IMR-90 (cell line): ENCODE measurements around the gene ZNF282. TPM values are rescaled to one million over a fixed set of nuclear protein-coding genes. Genes with fewer than 3 reads are reported as not detected.

Experiments used
- ATAC-seq: fragments of 200-7000 bp; cut with Tn5 transposase; 2 replicates; pipeline ENCODE4 v1.9.1; 2020; ENCODE audit warnings: low read depth, mild to moderate bottlenecking, moderate library complexity
- BruUV-seq: library from RNA; stranded (reverse); fragments of 400-500 nt; replicated peaks from 2 replicates; lab custom pipeline; 2021; lab: Mats Ljungman, UMichigan
- CTCF ChIA-PET: fragments of 300-600 bp; formaldehyde crosslinking; extraction: SDS; loops from one replicate; lab custom pipeline; 2021; ENCODE audit warnings: antibody characterized with exemption; lab: Yijun Ruan, JAX
- POLR2A ChIA-PET: fragments of 300-600 bp; sonication (Branson Sonifier 250); formaldehyde crosslinking; loops from one replicate; lab custom pipeline; 2022; ENCODE audit warnings: antibody characterized with exemption; ENCODE audit not compliant: unreplicated experiment; lab: Charles Lee
- DNase-seq: peaks from one replicate; pipeline ENCODE4 v3.0.0; 2013
- H2AFZ ChIP-seq: replicated peaks from 2 replicates; pipeline ENCODE3; 2013; ENCODE audit warnings: low read length, mild to moderate bottlenecking; ENCODE audit not compliant: poor library complexity
- H2AK5ac ChIP-seq: 2 replicates; pipeline ENCODE4 v1.6.1; 2013; ENCODE audit warnings: low read depth, low read length, inconsistent platforms
- H2AK9ac ChIP-seq: replicated peaks from 2 replicates; pipeline ENCODE3; 2013; ENCODE audit warnings: mild to moderate bottlenecking, low read depth, low read length, moderate library complexity; ENCODE audit not compliant: poor library complexity
- H2BK120ac ChIP-seq: 2 replicates; pipeline ENCODE4 v1.6.1; 2013; ENCODE audit warnings: low read depth, low read length, inconsistent platforms
- H2BK15ac ChIP-seq: 3 replicates; pipeline ENCODE4 v1.6.1; 2013; ENCODE audit warnings: low read depth, low read length, inconsistent platforms
- H2BK20ac ChIP-seq: 2 replicates; pipeline ENCODE4 v1.6.1; 2013; ENCODE audit warnings: low read depth, mild to moderate bottlenecking, inconsistent platforms, low read length, moderate library complexity
- H2BK5ac ChIP-seq: 2 replicates; pipeline ENCODE4 v1.6.1; 2013; ENCODE audit warnings: mild to moderate bottlenecking, low read depth, low read length, inconsistent platforms; ENCODE audit not compliant: poor library complexity, severe bottlenecking
- H3K14ac ChIP-seq: replicated peaks from 2 replicates; pipeline ENCODE4 v1.6.1; 2013; ENCODE audit warnings: low read depth, low read length, inconsistent platforms
- H3K18ac ChIP-seq: 2 replicates; pipeline ENCODE4 v1.6.1; 2013; ENCODE audit warnings: low read depth, low read length, control low read depth
- H3K23ac ChIP-seq: 2 replicates; pipeline ENCODE4 v1.6.1; 2013; ENCODE audit warnings: low read depth, low read length, inconsistent platforms
- H3K27ac ChIP-seq: 2 replicates; pipeline ENCODE4 v1.5.1; 2013; ENCODE audit warnings: mild to moderate bottlenecking, control low read depth, low read length; ENCODE audit not compliant: insufficient read depth
- H3K27me3 ChIP-seq: 2 replicates; pipeline ENCODE4 v1.6.1; 2013; ENCODE audit warnings: low read length; ENCODE audit not compliant: control insufficient read depth, insufficient read depth
- H3K36me3 ChIP-seq: 2 replicates; pipeline ENCODE4 v1.6.1; 2013; ENCODE audit warnings: low read length, mixed read lengths; ENCODE audit not compliant: control insufficient read depth, insufficient read depth
- H3K4ac ChIP-seq: 2 replicates; pipeline ENCODE4 v1.6.1; 2013; ENCODE audit warnings: low read depth, low read length, inconsistent platforms
- H3K4me1 ChIP-seq: 2 replicates; pipeline ENCODE4 v1.6.1; 2013; ENCODE audit warnings: low read length, mixed read lengths; ENCODE audit not compliant: control insufficient read depth, insufficient read depth
- H3K4me2 ChIP-seq: 2 replicates; pipeline ENCODE4 v1.6.1; 2013; ENCODE audit warnings: low read depth, mild to moderate bottlenecking, control low read depth, low read length, moderate library complexity
- H3K4me3 ChIP-seq: 2 replicates; pipeline ENCODE4 v1.5.1; 2013; ENCODE audit warnings: low read depth, mild to moderate bottlenecking, control low read depth, low read length, moderate library complexity; ENCODE audit not compliant: insufficient read depth
- H3K56ac ChIP-seq: 2 replicates; pipeline ENCODE4 v1.6.1; 2013; ENCODE audit warnings: low read length, inconsistent platforms; ENCODE audit not compliant: insufficient read depth; ENCODE audit errors: extremely low read depth
- H3K79me1 ChIP-seq, 2 experiments: 2 replicates each; pipeline ENCODE4 v1.6.1; 2013; ENCODE audit warnings: low read length in 2 of 2, inconsistent platforms in 1 of 2, low read depth in 1 of 2
- H3K9ac ChIP-seq: 2 replicates; pipeline ENCODE4 v1.6.1; 2013; ENCODE audit warnings: low read depth, low read length, control low read depth
- H3K9me1 ChIP-seq: 2 replicates; pipeline ENCODE4 v1.6.1; 2013; ENCODE audit warnings: low read length, inconsistent platforms; ENCODE audit not compliant: insufficient read depth
- H3K9me3 ChIP-seq: 2 replicates; pipeline ENCODE4 v1.6.1; 2013; ENCODE audit warnings: low read length; ENCODE audit not compliant: control insufficient read depth, insufficient read depth
- H4K20me1 ChIP-seq: 2 replicates; pipeline ENCODE4 v1.6.1; 2013; ENCODE audit warnings: low read length, inconsistent platforms; ENCODE audit not compliant: insufficient read depth
- H4K5ac ChIP-seq: 2 replicates; pipeline ENCODE4 v1.6.1; 2013; ENCODE audit warnings: mild to moderate bottlenecking, low read depth, low read length, control low read depth
- H4K8ac ChIP-seq, 2 experiments: 2 replicates each; pipeline ENCODE4 v1.6.1; 2013; ENCODE audit warnings: low read depth in 2 of 2, low read length in 2 of 2, control low read depth in 1 of 2, inconsistent platforms in 1 of 2
- H4K91ac ChIP-seq: 2 replicates; pipeline ENCODE4 v1.6.1; 2013; ENCODE audit warnings: low read depth, low read length, inconsistent platforms; ENCODE audit not compliant: insufficient read depth
- BHLHE40 ChIP-seq: fragments of 150-350 bp; IDR thresholded peaks from 2 replicates; pipeline ENCODE4 v1.6.1; 2016; ENCODE audit warnings: mild to moderate bottlenecking, low read depth, low read length
- CEBPB ChIP-seq: IDR thresholded peaks from 2 replicates; pipeline ENCODE4 v1.6.1; 2012; ENCODE audit warnings: low read depth, low read length, improper control_type of control experiment
- CHD1 ChIP-seq: IDR thresholded peaks from 2 replicates; pipeline ENCODE4 v1.6.1; 2012; ENCODE audit warnings: low read depth, low read length, improper control_type of control experiment
- FOS ChIP-seq: fragments of 150-350 bp; IDR thresholded peaks from 2 replicates; pipeline ENCODE4 v1.6.1; 2016; ENCODE audit warnings: low read depth, low read length
- MAFK ChIP-seq: IDR thresholded peaks from 2 replicates; pipeline ENCODE4 v1.6.1; 2012; ENCODE audit warnings: low read depth, low read length, improper control_type of control experiment
- MAZ ChIP-seq: IDR thresholded peaks from 2 replicates; pipeline ENCODE4 v1.6.1; 2012; ENCODE audit warnings: low read depth, mild to moderate bottlenecking, low read length, improper control_type of control experiment, moderate library complexity, borderline replicate concordance
- MXI1 ChIP-seq: IDR thresholded peaks from 2 replicates; pipeline ENCODE4 v1.6.1; 2012; ENCODE audit warnings: low read depth, mild to moderate bottlenecking, low read length, moderate library complexity, borderline replicate concordance
- NFE2L2 ChIP-seq: fragments of 150-350 bp; IDR thresholded peaks from 2 replicates; pipeline ENCODE4 v1.6.1; 2016; ENCODE audit warnings: low read depth, mild to moderate bottlenecking, low read length
- POLR2A ChIP-seq: IDR thresholded peaks from 2 replicates; pipeline ENCODE4 v1.6.1; 2012; ENCODE audit warnings: mild to moderate bottlenecking, low read depth, low read length
- RAD21 ChIP-seq: IDR thresholded peaks from 2 replicates; pipeline ENCODE4 v1.6.1; 2012; ENCODE audit warnings: low read length, improper control_type of control experiment
- RCOR1 ChIP-seq: IDR thresholded peaks from 2 replicates; pipeline ENCODE4 v1.6.1; 2012; ENCODE audit warnings: mild to moderate bottlenecking, low read length, improper control_type of control experiment; ENCODE audit not compliant: insufficient replicate concordance
- RFX5 ChIP-seq: IDR thresholded peaks from 2 replicates; pipeline ENCODE4 v1.8.0; 2012; ENCODE audit warnings: low read depth, mild to moderate bottlenecking, low read length, moderate library complexity
- SMC3 ChIP-seq: fragments of 150-350 bp; IDR thresholded peaks from 2 replicates; pipeline ENCODE4 v1.6.1; 2016; ENCODE audit warnings: low read depth, mild to moderate bottlenecking, antibody characterized with exemption, low read length, moderate library complexity
- WGBS, 2 experiments: methylation state at CpG; one replicate each; pipeline versions ENCODE4 v1.1.5 to v1.1.7; 2013; ENCODE audit warnings: missing lambda C conversion rate in 2 of 2; ENCODE audit not compliant: insufficient read length in 1 of 2; ENCODE audit errors: extremely low coverage in 2 of 2; 5-methylcytosine and 5-hydroxymethylcytosine counted together
- dilution Hi-C: fragments of 300-500 bp; cut with HindIII; formaldehyde crosslinking; loops from one replicate; pipeline ENCODE4 v1.14.3; 2018; ENCODE audit warnings: low sequenced_read_pairs; ENCODE audit not compliant: unreplicated experiment
- in situ Hi-C: fragments of 300-500 bp; cut with MboI; formaldehyde crosslinking; loops from 3 replicates; pipeline ENCODE4 v1.14.3; 2019; ENCODE audit warnings: low sequenced_read_pairs, inconsistent platforms, mixed read lengths
- intact Hi-C: fragments of 100-400 bp; cut with micrococcal nuclease; formaldehyde crosslinking; loops from 2 replicates; pipeline ENCODE4 v1.10.0; 2022
- polyA plus RNA-seq, 3 experiments: library from polyadenylated mRNA; depleted of rRNA; stranded (reverse); fragments of >200 nt; gene quantifications; 2 replicates each; pipeline ENCODE4 v1.2.3, GENCODE V29; 2012; ENCODE audit warnings: low replicate concordance in 1 of 3
- total RNA-seq: library from RNA; depleted of rRNA; stranded (reverse); fragments of >200 nt; gene quantifications from 2 replicates; pipeline ENCODE4 v1.2.3, GENCODE V29; 2012
- TF ChIP-seq, protein P1 (sequence below): fragments of 150-350 bp; IDR thresholded peaks from 2 replicates; pipeline ENCODE4 v1.6.1; 2017; ENCODE audit warnings: mild to moderate bottlenecking, antibody characterized with exemption, low read length, low read depth
- TF ChIP-seq, protein P2 (sequence below): conservative IDR thresholded peaks from 2 replicates; pipeline ENCODE4 v1.5.1; 2012; ENCODE audit warnings: mild to moderate bottlenecking, low read depth, low read length, improper control_type of control experiment
- TF ChIP-seq, protein P3 (sequence below): fragments of 150-350 bp; IDR thresholded peaks from 2 replicates; pipeline ENCODE4 v1.6.1; 2016; ENCODE audit warnings: low read depth, mild to moderate bottlenecking, low read length, moderate library complexity, borderline replicate concordance

The ZNF282 gene
- total and polyA plus RNA-seq, 2 of the 4 experiments (the other 2 are of a cell fraction) = 7.2 to 11.9 TPM

DNA sequence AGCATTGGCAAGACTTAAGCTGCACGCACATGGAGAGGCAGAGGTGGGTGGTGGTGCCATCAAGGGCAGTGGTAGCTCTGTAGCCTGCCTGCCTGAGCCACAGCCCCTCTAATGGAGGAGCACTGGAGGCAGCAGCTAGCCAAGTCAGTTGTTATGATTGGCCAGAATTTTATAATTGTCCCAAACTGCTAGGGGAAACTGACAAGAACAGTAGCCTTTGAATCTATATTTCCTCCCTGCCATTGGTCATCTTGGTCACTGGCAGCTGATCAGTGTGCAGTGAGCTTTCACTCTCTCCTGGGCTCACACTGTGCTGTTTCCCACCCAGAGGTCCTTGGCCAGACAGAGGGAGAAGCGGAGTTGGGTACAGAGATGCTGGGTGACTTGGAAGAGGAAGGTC is 57.0 kb downstream of the ZNF282 start:
- dilution Hi-C loops = no loop called here
- DNase-seq = no peak
- POLR2A ChIA-PET = no interaction called here

More for the DNA sequence above, 57.0 kb downstream of the ZNF282 start:
- H3K9me1 ChIP-seq = peaks cover 14% of the 10 kb centered on the region; the same call in 1 of the 2 replicates
- no peak overlapping the region for H2BK120ac ChIP-seq
- H3K18ac ChIP-seq = no peak overlapping the region
- H3K9me3 ChIP-seq = no peaks in the 10 kb centered on the region
- no peak overlapping the region for H3K4me3 ChIP-seq
- WGBS, 2 experiments = no CpG with 5 or more reads among the region's 2 CpGs
- CTCF ChIA-PET = interaction anchor here (1.8 kb wide), 1 partner anchor 9 kb away, joined by 9 read pairs; the partner anchor contains the start of gene ZNF783
- H2BK5ac ChIP-seq = no peak overlapping the region
- peaks cover 6% of the 10 kb centered on the region; the same call in 1 of the 2 replicates for H4K20me1 ChIP-seq
- H3K56ac ChIP-seq = no peak overlapping the region
- H3K23ac ChIP-seq = no peak overlapping the region
- in situ Hi-C loops = no loop called here
- ATAC-seq = no peak
- intact Hi-C loops = no loop called here
- no peak overlapping the region for H3K14ac ChIP-seq
- no peak overlapping the region for H3K4ac ChIP-seq
- peaks cover 15 to 25% of the 10 kb centered on the region in 2 experiments; a peak in 3 of 4 replicates for H3K79me1 ChIP-seq
- no peak overlapping the region for H2BK15ac ChIP-seq
- no peak overlapping the region for H3K27ac ChIP-seq
- peaks cover 4% of the 10 kb centered on the region for H3K4me1 ChIP-seq
- H2BK20ac ChIP-seq = no peak overlapping the region
- TF ChIP-seq MAZ (no peak), MAFK (no peak), CEBPB (no peak), POLR2A (no peak), NFE2L2 (no peak), RAD21 (no peak), RFX5 (no peak), MXI1 (no peak), RCOR1 (no peak), CHD1 (no peak), SMC3 (no peak), BHLHE40 (no peak), FOS (no peak)
- TF ChIP-seq, protein P1, sequence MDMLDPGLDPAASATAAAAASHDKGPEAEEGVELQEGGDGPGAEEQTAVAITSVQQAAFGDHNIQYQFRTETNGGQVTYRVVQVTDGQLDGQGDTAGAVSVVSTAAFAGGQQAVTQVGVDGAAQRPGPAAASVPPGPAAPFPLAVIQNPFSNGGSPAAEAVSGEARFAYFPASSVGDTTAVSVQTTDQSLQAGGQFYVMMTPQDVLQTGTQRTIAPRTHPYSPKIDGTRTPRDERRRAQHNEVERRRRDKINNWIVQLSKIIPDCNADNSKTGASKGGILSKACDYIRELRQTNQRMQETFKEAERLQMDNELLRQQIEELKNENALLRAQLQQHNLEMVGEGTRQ = no peak
- TF ChIP-seq, protein P2, sequence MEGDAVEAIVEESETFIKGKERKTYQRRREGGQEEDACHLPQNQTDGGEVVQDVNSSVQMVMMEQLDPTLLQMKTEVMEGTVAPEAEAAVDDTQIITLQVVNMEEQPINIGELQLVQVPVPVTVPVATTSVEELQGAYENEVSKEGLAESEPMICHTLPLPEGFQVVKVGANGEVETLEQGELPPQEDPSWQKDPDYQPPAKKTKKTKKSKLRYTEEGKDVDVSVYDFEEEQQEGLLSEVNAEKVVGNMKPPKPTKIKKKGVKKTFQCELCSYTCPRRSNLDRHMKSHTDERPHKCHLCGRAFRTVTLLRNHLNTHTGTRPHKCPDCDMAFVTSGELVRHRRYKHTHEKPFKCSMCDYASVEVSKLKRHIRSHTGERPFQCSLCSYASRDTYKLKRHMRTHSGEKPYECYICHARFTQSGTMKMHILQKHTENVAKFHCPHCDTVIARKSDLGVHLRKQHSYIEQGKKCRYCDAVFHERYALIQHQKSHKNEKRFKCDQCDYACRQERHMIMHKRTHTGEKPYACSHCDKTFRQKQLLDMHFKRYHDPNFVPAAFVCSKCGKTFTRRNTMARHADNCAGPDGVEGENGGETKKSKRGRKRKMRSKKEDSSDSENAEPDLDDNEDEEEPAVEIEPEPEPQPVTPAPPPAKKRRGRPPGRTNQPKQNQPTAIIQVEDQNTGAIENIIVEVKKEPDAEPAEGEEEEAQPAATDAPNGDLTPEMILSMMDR = no peak
- TF ChIP-seq, protein P3, sequence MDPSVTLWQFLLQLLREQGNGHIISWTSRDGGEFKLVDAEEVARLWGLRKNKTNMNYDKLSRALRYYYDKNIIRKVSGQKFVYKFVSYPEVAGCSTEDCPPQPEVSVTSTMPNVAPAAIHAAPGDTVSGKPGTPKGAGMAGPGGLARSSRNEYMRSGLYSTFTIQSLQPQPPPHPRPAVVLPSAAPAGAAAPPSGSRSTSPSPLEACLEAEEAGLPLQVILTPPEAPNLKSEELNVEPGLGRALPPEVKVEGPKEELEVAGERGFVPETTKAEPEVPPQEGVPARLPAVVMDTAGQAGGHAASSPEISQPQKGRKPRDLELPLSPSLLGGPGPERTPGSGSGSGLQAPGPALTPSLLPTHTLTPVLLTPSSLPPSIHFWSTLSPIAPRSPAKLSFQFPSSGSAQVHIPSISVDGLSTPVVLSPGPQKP = no peak
- no peak overlapping the region for H3K9ac ChIP-seq
- peaks cover 43% of the 10 kb centered on the region for H3K36me3 ChIP-seq
- H4K5ac ChIP-seq = no peak overlapping the region
- BruUV-seq = no TSS peak
- no peak overlapping the region for H4K91ac ChIP-seq
- no peak overlapping the region for H3K4me2 ChIP-seq
- H3K27me3 ChIP-seq = no peaks in the 10 kb centered on the region
- no peak overlapping the region for H2AK5ac ChIP-seq
- H2AFZ ChIP-seq = no peak overlapping the region
- H2AK9ac ChIP-seq = peak overlapping the region; percentile 56
- H4K8ac ChIP-seq = no peak overlapping the region
